Small intestine (tissue), 7 donors: ENCODE results near the gene MAP4K1. TPM values are rescaled to one million over a fixed set of nuclear protein-coding genes. Genes with fewer than 3 reads are reported as not detected.
"Not testable (repeated sequence)": the region's sequence is repeated elsewhere in the genome, so short reads cannot be mapped to it uniquely, and the experiment has no call there.

Experiments
- DNase-seq, 2 donors: peaks; one replicate each; pipeline versions ENCODE4 v3.0.0 to v3.0.0-alpha.2; 2013
- FAIRE-seq: peaks from 2 replicates; lab custom pipeline; 2012; peaks lifted over from hg19 to GRCh38; lab: Jason Lieb, UNC
- H3K27ac ChIP-seq, 3 donors: one replicate each; pipeline ENCODE4 v1.5.1; 2013; ENCODE audit warnings: low read length in 2 of 3, mild to moderate bottlenecking in 2 of 3, control low read depth in 1 of 3, inconsistent platforms in 1 of 3, low read depth in 1 of 3, moderate library complexity in 1 of 3
- H3K27me3 ChIP-seq, 3 donors: one replicate each; pipeline ENCODE4 v1.6.1; 2013; ENCODE audit warnings: low read length in 3 of 3, inconsistent platforms in 1 of 3; ENCODE audit not compliant: control insufficient read depth in 3 of 3, insufficient read depth in 3 of 3
- H3K36me3 ChIP-seq, 3 donors: one replicate each; pipeline ENCODE4 v1.6.1; 2013; ENCODE audit warnings: low read length in 3 of 3, inconsistent platforms in 1 of 3, low read depth in 1 of 3, mild to moderate bottlenecking in 1 of 3, moderate library complexity in 1 of 3; ENCODE audit not compliant: control insufficient read depth in 3 of 3, insufficient read depth in 2 of 3
- H3K4me1 ChIP-seq, 3 donors: one replicate each; pipeline ENCODE4 v1.6.1; 2013; ENCODE audit warnings: low read length in 2 of 3, inconsistent platforms in 1 of 3, low read depth in 1 of 3, mild to moderate bottlenecking in 1 of 3, moderate library complexity in 1 of 3; ENCODE audit not compliant: control insufficient read depth in 3 of 3, insufficient read depth in 2 of 3
- H3K4me3 ChIP-seq, 3 donors: one replicate each; pipeline ENCODE4 v1.5.1; 2013; ENCODE audit warnings: low read length in 3 of 3, control low read depth in 1 of 3, inconsistent platforms in 1 of 3, low read depth in 1 of 3, mild to moderate bottlenecking in 1 of 3, moderate library complexity in 1 of 3
- H3K9me3 ChIP-seq, 2 donors: one replicate each; pipeline ENCODE4 v1.6.1; 2013; ENCODE audit warnings: low read depth in 1 of 2, low read length in 1 of 2; ENCODE audit not compliant: control insufficient read depth in 2 of 2, insufficient read depth in 1 of 2
- WGBS, 3 donors: extraction: QIAGEN DNeasy Blood & Tissue Kit; methylation state at CpG; one replicate each; pipeline ENCODE4 v1.1.7; 2013; 5-methylcytosine and 5-hydroxymethylcytosine counted together
- polyA plus RNA-seq, 4 donors: library from polyadenylated mRNA; stranded (reverse) in 3 of 4; unstranded in 1 of 4; fragments of 200-250 nt in 3 of 4; fragments of 120-200 nt in 1 of 4; gene quantifications; one replicate each; pipeline versions ENCODE4 v1.2.1 to v1.2.3, GENCODE V29; 2013
- donor health status: healthy with polysubstance abuse.
- donor health status: control.
- donor health status: control.
- donor health status: Bipolar disorder and iron deficiency.
- donor health status: healthy.

Gene MAP4K1
- polyA plus RNA-seq, 4 donors: 0.45 to 10.8 (median 3.4) TPM

DNA sequence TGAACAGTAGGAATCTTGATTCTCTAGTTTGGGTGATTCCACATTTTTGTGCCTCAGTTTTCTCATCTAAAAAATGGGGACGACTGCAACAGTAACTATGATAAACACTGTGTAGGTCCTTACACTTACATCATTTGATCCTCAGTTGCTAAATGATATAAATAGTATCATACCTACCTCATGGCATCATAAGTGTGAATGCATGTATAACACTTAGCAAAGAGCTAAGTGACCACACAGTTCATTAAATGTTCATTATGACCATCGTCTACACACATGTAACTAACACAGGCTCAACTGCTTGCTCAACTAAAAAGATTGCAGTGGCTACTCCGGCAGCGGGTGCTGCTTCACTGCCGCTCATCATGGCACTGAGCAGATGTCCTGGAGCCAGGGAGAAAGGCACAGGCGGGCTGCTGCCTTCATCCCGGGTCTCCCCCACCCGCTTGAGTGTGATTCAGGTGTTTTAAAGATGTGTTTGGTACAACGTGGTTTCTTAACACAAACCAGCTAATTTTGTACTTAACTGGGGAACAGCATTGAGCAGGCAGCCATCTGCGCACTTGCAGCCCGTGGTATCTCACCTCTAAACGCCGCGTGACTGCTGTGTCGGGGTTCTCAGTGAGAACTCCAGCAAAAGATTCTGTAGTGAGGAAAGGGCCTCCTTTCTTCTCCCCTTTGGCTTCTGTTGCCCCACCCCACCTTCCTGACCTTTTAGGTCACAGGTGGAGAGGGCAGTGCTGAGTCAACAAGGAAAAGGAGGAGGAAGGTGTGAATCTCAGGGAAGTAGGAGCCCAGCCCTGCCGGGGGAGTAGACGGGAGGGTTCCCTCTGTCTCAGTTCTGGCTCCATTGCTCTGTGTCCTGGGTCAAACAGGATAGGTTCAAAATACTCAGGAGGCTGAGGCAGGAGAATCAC lies 18.0 kb upstream of the MAP4K1 start:
- no peak for DNase-seq
- Histone ChIP-seq H3K4me1 (peaks cover 0 to 31% (median 8%) of the 10 kb centered on the region in 3 donors), H3K4me3 (no peak overlapping the region), H3K27ac (peak overlapping the region; percentile 69 to 86 (median 83)), H3K36me3 (peaks cover 5 to 69% (median 5%) of the 10 kb centered on the region in 3 donors), H3K27me3 (no peaks in the 10 kb centered on the region), H3K9me3 (no peaks in the 10 kb centered on the region)
- WGBS, 3 donors: 78 to 82% (median 82%) methylated on average over 17 of the region's 17 CpGs
- FAIRE-seq: no peak

DNA sequence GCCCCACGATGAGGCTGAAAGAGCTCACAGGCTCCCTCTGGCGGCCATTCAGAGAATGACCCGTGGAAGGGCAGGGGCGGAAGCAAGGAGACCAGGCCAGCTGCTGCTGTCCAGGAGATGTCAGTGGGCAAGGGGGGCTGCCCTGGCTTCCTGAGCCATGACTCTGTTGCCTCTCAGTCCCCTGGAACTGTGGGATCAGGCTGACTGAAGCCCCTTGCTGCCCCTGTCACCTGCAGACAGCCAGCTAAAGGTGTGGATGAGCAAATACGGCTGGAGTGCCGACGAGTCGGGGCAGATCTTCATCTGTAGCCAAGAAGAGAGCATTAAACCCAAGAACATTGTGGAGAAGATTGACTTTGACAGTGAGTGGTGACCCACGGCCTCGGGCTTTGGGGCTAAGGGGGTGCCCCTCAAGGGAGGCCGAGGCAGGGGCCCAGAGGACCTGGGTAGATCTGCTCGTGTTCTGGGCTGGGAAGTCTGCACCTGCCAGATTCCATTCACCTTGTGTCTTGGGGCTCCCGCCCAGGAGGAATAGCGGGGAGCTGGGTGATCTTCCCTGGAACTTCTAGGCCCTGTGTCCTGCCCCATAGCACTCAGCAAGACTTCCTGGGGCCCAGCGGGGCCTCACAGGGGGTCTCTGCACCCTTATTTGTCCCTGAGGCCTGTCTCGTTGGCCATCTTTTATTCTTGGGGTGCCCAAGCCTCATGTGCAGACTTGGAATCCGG lies 17.2 kb upstream of the MAP4K1 start:
- 68 to 69% (median 68%) methylated on average over 17 of the region's 17 CpGs for WGBS, 3 donors
- H3K36me3 ChIP-seq: peaks cover 5 to 77% (median 10%) of the 10 kb centered on the region in 3 donors
- DNase-seq (peak; percentile 68 to 83), FAIRE-seq (no peak)
- H3K9me3 ChIP-seq: no peaks in the 10 kb centered on the region
- H3K27me3 ChIP-seq: no peaks in the 10 kb centered on the region
- peak overlapping the region; percentile 1 to 69 (median 57) for H3K27ac ChIP-seq
- no peak overlapping the region for H3K4me3 ChIP-seq
- peaks cover 0 to 25% (median 5%) of the 10 kb centered on the region in 3 donors for H3K4me1 ChIP-seq

DNA sequence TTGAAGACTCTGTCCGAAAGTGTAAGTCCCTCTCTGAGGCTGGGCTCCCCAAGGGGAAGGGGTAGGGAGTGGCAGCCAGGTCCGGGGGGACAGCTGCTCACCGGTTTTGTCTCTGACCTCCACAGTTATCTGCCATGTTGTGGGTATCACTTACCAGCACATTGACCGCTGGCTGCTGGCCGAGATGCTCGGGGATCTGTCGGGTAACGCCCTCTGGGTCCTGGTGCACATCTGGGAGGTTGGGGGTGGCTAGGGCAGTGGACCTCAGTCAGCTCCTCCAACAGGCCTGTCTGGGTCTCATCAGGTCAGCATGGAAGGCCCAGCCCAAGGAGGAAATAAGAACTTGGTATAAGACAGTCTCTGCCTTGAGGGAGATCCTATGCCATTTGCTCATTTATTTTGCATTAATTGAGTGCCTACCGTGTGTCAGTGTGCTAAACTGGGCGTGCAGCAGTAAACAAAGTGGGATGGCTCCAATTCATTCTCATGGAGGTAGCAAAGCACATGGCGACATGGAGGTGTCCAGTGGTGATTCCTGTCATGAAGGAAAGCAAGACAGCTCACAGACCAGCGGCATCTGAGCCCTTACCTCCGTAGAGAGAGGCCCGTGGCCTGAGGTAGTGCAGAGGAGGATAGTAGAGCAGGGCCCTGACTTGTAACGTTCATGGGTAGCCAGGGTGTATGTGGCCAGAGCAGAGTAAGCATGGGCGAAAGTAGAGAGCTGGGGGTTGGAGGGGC lies 14.9 kb upstream of the MAP4K1 start:
- Histone ChIP-seq H3K4me3 (no peak overlapping the region), H3K27ac (no peak overlapping the region), H3K36me3 (peaks cover 5 to 80% (median 13%) of the 10 kb centered on the region in 3 donors), H3K27me3 (no peaks in the 10 kb centered on the region), H3K4me1 (peaks cover 0 to 22% (median 3%) of the 10 kb centered on the region in 3 donors), H3K9me3 (no peaks in the 10 kb centered on the region)
- 90 to 95% (median 92%) methylated on average over 16 of the region's 16 CpGs for WGBS, 3 donors
- DNase-seq (no peak), FAIRE-seq (no peak)

DNA sequence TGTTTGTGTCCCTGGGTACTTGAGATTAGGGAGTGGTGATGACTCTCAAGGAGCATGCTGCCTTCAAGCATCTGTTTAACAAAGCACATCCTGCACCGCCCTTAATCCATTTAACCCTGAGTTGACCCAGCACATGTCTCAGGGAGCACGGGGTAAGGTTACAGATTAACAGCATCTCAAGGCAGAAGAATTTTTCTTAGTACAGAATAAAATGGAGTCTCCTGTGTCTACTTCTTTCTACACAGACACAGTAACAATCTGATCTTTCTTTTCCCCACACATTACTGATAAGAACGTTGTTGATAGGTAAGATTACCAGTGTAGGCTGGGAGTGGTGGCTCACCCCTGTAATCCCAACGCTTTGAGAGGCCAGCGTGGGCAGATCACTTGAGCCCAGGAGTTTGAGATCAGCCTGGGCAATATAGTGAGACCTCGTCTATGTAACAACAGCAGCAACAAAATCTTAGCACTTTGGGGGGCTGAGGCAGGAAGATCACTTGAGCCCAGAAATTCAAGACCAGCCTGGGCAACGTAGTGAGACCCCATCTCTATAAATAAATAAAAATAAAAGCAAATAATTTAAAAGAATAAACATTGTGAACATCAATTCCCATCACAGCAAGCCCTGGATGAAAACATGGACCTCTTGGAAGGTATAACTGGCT lies 14.2 kb upstream of the MAP4K1 start:
- peaks cover 0 to 15% (median 3%) of the 10 kb centered on the region in 3 donors for H3K4me1 ChIP-seq
- not testable (repeated sequence) for H3K4me3 ChIP-seq, H3K27me3 ChIP-seq, FAIRE-seq, H3K9me3 ChIP-seq
- H3K27ac ChIP-seq: peak overlapping the region in 1 of 3 donors; percentile 34
- 69 to 75% (median 71%) methylated on average over 7 of the region's 7 CpGs for WGBS, 3 donors
- DNase-seq: peak in 1 of 2 donors; percentile 56
- peaks cover 5 to 81% (median 13%) of the 10 kb centered on the region in 3 donors for H3K36me3 ChIP-seq

DNA sequence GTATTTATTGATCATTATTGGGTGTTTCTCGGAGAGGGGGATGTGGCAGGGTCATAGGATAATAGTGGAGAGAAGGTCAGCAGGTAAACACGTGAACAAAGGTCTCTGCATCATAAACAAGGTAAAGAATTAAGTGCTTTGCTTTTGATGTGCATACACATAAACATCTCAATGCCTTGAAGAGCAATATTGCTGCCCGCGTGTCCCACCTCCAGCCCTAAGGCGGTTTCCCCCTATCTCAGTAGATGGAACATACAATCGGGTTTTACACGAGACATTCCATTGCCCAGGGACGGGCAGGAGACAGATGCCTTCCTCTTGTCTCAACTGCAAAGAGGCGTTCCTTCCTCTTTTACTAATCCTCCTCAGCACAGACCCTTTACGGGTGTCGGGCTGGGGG lies 13.5 kb upstream of the MAP4K1 start:
- H3K27ac ChIP-seq, H3K9me3 ChIP-seq, H3K4me1 ChIP-seq, H3K4me3 ChIP-seq, DNase-seq, FAIRE-seq, H3K27me3 ChIP-seq: not testable (repeated sequence)
- H3K36me3 ChIP-seq: peaks cover 5 to 82% (median 15%) of the 10 kb centered on the region in 3 donors
- 70 to 96% (median 89%) methylated on average over 10 to 11 of the region's 11 CpGs for WGBS, 3 donors

DNA sequence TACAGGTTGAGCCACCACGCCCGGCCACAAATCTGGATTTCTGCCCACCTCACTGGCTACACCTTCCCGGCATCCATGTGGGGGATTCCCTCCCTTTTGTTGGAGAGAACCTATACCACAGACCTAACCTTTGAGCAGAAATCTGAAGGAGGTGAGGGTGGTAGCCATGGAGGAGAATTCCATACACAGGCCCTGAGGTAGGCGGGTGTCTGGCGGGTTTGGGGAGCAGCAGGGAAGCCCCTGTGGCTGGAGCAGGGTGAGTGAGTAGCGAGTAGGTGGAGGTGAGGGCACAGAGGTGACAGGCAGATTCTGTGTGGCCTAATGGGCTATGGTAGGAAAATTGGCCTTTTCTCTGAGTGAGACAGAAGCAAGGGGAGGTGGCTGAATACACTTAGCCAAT lies 11.8 kb upstream of the MAP4K1 start:
- 92 to 96% (median 92%) methylated on average over 6 of the region's 6 CpGs for WGBS, 3 donors
- peaks cover 5 to 84% (median 18%) of the 10 kb centered on the region in 3 donors for H3K36me3 ChIP-seq
- no peaks in the 10 kb centered on the region for H3K9me3 ChIP-seq
- peaks cover 0 to 2% (median 0%) of the 10 kb centered on the region in 3 donors for H3K4me1 ChIP-seq
- no peak for FAIRE-seq
- H3K27me3 ChIP-seq: no peaks in the 10 kb centered on the region
- DNase-seq: no peak
- H3K27ac ChIP-seq: no peak overlapping the region
- no peak overlapping the region for H3K4me3 ChIP-seq

DNA sequence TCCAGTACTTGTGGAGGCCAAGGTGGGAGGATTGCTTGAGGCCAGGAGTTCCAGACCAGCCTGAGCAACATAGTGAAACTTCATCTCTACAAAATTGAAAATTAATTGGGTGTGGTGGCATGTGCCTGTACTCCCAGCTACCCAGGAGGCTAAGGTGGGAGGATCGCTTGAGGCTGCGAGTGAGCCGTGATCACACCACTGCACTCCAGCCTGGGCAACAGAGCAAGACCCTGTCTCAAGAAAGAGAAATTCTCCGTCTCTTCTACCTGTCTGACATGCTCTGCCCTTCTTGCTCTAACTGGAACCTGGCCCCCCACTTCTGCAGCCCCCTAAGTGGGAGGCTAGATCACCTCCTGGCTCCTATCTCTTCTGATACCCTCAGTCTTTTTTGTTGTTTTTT lies 8.6 kb upstream of the MAP4K1 start:
- H3K9me3 ChIP-seq: no peaks in the 10 kb centered on the region
- 98 to 100% (median 99%) methylated on average over 4 of the region's 4 CpGs for WGBS, 3 donors
- H3K4me1 ChIP-seq: no peaks in the 10 kb centered on the region
- DNase-seq (no peak), FAIRE-seq (no peak)
- H3K36me3 ChIP-seq: peaks cover 12 to 84% (median 22%) of the 10 kb centered on the region in 3 donors
- no peaks in the 10 kb centered on the region for H3K27me3 ChIP-seq
- H3K4me3 ChIP-seq: no peak overlapping the region
- H3K27ac ChIP-seq: no peak overlapping the region
